GM12873 (cell line): ENCODE data around the gene PDGFB.

Experiments
- TF ChIP-seq, protein P1 (sequence below): IDR thresholded peaks from 2 replicates; pipeline ENCODE4 v1.5.1; 2012; ENCODE audit warnings: low read depth, mild to moderate bottlenecking, moderate library complexity, low read length, control low read depth; ENCODE audit not compliant: insufficient read depth; ENCODE audit errors: missing control alignments

PDGFB gene

GRCh38 chr22:39232246-39232645 lies 12.5 kb downstream of the PDGFB start:
- TF ChIP-seq, protein P1, sequence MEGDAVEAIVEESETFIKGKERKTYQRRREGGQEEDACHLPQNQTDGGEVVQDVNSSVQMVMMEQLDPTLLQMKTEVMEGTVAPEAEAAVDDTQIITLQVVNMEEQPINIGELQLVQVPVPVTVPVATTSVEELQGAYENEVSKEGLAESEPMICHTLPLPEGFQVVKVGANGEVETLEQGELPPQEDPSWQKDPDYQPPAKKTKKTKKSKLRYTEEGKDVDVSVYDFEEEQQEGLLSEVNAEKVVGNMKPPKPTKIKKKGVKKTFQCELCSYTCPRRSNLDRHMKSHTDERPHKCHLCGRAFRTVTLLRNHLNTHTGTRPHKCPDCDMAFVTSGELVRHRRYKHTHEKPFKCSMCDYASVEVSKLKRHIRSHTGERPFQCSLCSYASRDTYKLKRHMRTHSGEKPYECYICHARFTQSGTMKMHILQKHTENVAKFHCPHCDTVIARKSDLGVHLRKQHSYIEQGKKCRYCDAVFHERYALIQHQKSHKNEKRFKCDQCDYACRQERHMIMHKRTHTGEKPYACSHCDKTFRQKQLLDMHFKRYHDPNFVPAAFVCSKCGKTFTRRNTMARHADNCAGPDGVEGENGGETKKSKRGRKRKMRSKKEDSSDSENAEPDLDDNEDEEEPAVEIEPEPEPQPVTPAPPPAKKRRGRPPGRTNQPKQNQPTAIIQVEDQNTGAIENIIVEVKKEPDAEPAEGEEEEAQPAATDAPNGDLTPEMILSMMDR: no peak

DNA sequence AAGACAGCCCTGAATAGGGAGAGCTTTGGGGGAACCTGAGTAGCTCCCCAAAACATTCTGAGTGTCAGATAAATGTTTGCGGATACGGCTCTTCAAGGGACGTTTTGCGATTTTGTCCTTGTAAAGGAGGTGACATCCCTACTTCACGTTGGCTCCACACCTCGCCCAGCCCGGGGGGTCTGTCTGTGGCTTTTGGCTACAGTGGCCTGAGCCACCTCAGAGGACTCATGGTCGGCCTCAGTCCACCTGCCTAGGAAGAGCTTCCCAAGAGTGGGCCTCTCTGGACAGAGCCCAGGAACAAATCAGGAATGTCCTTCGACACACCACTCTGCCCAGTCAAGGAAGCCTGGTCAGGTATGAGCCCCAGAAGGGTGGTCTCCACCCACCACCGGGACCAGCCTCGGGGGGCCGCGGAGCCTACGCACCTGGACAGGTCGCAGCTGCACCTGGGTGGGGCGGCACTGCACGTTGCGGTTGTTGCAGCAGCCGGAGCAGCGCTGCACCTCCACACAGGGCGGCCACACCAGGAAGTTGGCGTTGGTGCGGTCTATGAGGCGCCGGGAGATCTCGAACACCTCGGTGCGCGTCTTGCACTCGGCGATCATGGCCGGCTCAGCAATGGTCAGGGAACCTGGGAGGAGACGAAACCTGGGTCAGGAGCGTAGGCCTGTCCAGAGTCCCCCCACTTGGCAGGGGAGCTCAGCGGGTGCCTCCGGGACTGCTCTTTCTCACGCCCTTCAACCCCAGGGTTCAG lies 13.4 kb downstream of the PDGFB start:
- TF ChIP-seq, protein P1: no peak

- TF ChIP-seq, protein P1: no peak
Observed at GRCh38 chr22:39230261-39231196, 14.3 kb downstream of the PDGFB start.

GRCh38 chr22:39229688-39230260 lies 15.0 kb downstream of the PDGFB start:
- TF ChIP-seq, protein P1: no peak

- TF ChIP-seq, protein P1: no peak
Observed at GRCh38 chr22:39229075-39229474, 15.7 kb downstream of the PDGFB start.

GRCh38 chr22:39227542-39228272 lies 17.1 kb downstream of the PDGFB start:
- TF ChIP-seq, protein P1: no peak
